OCI-LY1 (cell line): ENCODE measurements around the gene CHMP4B.

Source experiments
- H2AFZ ChIP-seq: fragments of 200-600 bp; sonication (generic), shearing (Covaris generic); 2 replicates; pipeline ENCODE4 v1.6.0; 2014; ENCODE audit warnings: antibody characterized with exemption, mild to moderate bottlenecking, low read length
- H3F3A ChIP-seq: fragments of 200-600 bp; sonication (generic), shearing (Covaris generic); 2 replicates; pipeline ENCODE4 v1.6.0; 2014; ENCODE audit warnings: mild to moderate bottlenecking, antibody characterized with exemption, low read length, moderate library complexity; ENCODE audit not compliant: insufficient read depth
- H3K27ac ChIP-seq: fragments of 200-600 bp; sonication (generic); 2 replicates; pipeline ENCODE4 v1.5.1; 2014; ENCODE audit warnings: low read length, mixed run types, mild to moderate bottlenecking, low read depth; ENCODE audit not compliant: poor library complexity, severe bottlenecking
- H3K27me3 ChIP-seq: fragments of 200-600 bp; sonication (generic); 2 replicates; pipeline ENCODE4 v1.6.0; 2014; ENCODE audit warnings: antibody characterized with exemption, mild to moderate bottlenecking, low read length, moderate library complexity; ENCODE audit not compliant: insufficient read depth
- H3K36me3 ChIP-seq: fragments of 200-600 bp; sonication (generic); 2 replicates; pipeline ENCODE4 v1.6.1; 2014; ENCODE audit warnings: mild to moderate bottlenecking, antibody characterized with exemption, low read length, moderate library complexity, mixed read lengths; ENCODE audit not compliant: insufficient read depth
- H3K4me1 ChIP-seq: fragments of 200-600 bp; sonication (generic); 2 replicates; pipeline ENCODE4 v1.5.1; 2014; ENCODE audit warnings: mild to moderate bottlenecking, low read length, moderate library complexity; ENCODE audit not compliant: insufficient read depth, severe bottlenecking
- H3K4me2 ChIP-seq: fragments of 200-600 bp; sonication (generic), shearing (Covaris generic); 2 replicates; pipeline ENCODE4 v1.6.1; 2014; ENCODE audit warnings: low read length
- H3K4me3 ChIP-seq: fragments of 200-600 bp; sonication (generic); 2 replicates; pipeline ENCODE4 v1.5.1; 2014; ENCODE audit warnings: low read length, low read depth, mild to moderate bottlenecking, mixed read lengths; ENCODE audit not compliant: poor library complexity, severe bottlenecking
- H3K79me2 ChIP-seq: fragments of 200-600 bp; shearing (Covaris generic); 2 replicates; pipeline ENCODE4 v1.6.1; 2016; ENCODE audit warnings: mixed run types, low read length, mixed read lengths; ENCODE audit not compliant: insufficient read depth
- H3K9ac ChIP-seq: fragments of 200-600 bp; sonication (generic), shearing (Covaris generic); 2 replicates; pipeline ENCODE4 v1.6.1; 2014; ENCODE audit warnings: mild to moderate bottlenecking, low read length, mixed read lengths
- H3K9me2 ChIP-seq: fragments of 200-600 bp; sonication (generic), shearing (Covaris generic); 2 replicates; pipeline ENCODE4 v1.6.1; 2014; ENCODE audit warnings: low read depth, mild to moderate bottlenecking, low read length, mixed read lengths
- H3K9me3 ChIP-seq: fragments of 200-600 bp; shearing (Covaris generic); 2 replicates; pipeline ENCODE4 v1.6.1; 2014; ENCODE audit warnings: low read length, mixed read lengths
- H4K20me1 ChIP-seq: fragments of 200-600 bp; sonication (generic), shearing (Covaris generic); 2 replicates; pipeline ENCODE4 v1.6.0; 2016; ENCODE audit warnings: mild to moderate bottlenecking, low read length; ENCODE audit not compliant: insufficient read depth
- CTCF ChIP-seq: fragments of 200-600 bp; sonication (generic), shearing (Covaris generic); IDR thresholded peaks from 2 replicates; pipeline ENCODE4 v1.5.1; 2017; ENCODE audit warnings: mild to moderate bottlenecking, antibody characterized with exemption, low read length, moderate library complexity, mixed read lengths
- EZH2 ChIP-seq: fragments of 200-600 bp; sonication (generic), shearing (Covaris generic); IDR thresholded peaks from 2 replicates; pipeline ENCODE4 v1.8.0; 2017; ENCODE audit warnings: borderline replicate concordance, mixed run types, mild to moderate bottlenecking, antibody characterized with exemption, low read length, moderate library complexity, mixed read lengths

Gene CHMP4B

DNA sequence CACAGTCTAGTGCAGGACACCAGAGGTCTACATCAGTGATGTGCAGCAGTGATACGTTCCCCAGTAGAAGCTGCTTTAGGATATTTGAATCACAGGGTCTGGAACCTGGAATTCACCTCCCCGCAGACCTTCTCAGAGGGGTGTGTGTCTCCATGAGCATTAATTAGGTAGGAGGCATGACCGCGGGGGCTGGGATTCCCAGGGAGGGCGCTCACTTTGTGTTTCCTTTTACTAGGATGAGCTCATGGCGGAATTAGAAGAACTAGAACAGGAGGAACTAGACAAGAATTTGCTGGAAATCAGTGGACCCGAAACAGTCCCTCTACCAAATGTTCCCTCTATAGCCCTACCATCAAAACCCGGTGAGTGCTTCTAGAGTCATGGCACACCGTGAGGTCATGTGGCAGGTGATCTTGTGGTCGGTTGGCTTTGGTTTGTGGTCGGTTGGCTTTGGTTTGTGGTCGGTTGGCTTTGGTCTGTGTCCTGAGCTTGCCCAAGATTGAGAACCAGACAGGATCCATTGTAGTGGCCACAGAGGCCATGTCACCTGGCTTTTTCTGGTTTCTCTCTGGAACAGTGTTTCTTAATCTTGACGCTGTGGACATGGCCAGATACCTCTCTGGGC, 40.8 kb downstream of the CHMP4B start:
- Histone ChIP-seq H3K9me2 (no peaks in the 10 kb centered on the region), H3K27ac (no peak overlapping the region), H3K27me3 (no peaks in the 10 kb centered on the region), H3K9me3 (no peaks in the 10 kb centered on the region), H3K79me2 (0 out of 2 replicates have a peak, but pooled peaks cover 4% of the 10 kb centered on the region), H3K4me1 (no peaks in the 10 kb centered on the region), H3K4me2 (no peak overlapping the region), H3K9ac (no peak overlapping the region), H3F3A (no peaks in the 10 kb centered on the region), H3K4me3 (no peak overlapping the region), H3K36me3 (peaks cover 73% of the 10 kb centered on the region), H4K20me1 (no peaks in the 10 kb centered on the region), H2AFZ (no peak overlapping the region)
- TF ChIP-seq CTCF: no peak
- no peak for TF ChIP-seq EZH2

- Histone ChIP-seq H3K4me1 (no peaks in the 10 kb centered on the region), H3K9me3 (no peaks in the 10 kb centered on the region), H3K79me2 (no peaks in the 10 kb centered on the region), H2AFZ (no peak overlapping the region), H3K36me3 (peaks cover 72% of the 10 kb centered on the region), H4K20me1 (no peaks in the 10 kb centered on the region), H3K27me3 (no peaks in the 10 kb centered on the region), H3K27ac (no peak overlapping the region), H3K4me2 (no peak overlapping the region), H3K9ac (no peak overlapping the region), H3K9me2 (no peaks in the 10 kb centered on the region), H3K4me3 (no peak overlapping the region), H3F3A (no peaks in the 10 kb centered on the region)
- TF ChIP-seq CTCF (no peak), EZH2 (no peak)
Observed at GRCh38 chr20:33852626-33853506, 41.7 kb downstream of the CHMP4B start.

- Histone ChIP-seq H3K79me2 (no peaks in the 10 kb centered on the region), H3K4me2 (no peak overlapping the region), H2AFZ (no peak overlapping the region), H3K36me3 (peaks cover 66% of the 10 kb centered on the region), H3F3A (no peaks in the 10 kb centered on the region), H3K9ac (no peak overlapping the region), H3K9me2 (no peaks in the 10 kb centered on the region), H3K9me3 (no peaks in the 10 kb centered on the region), H4K20me1 (no peaks in the 10 kb centered on the region), H3K27me3 (no peaks in the 10 kb centered on the region), H3K4me3 (no peak overlapping the region), H3K27ac (no peak overlapping the region), H3K4me1 (peaks cover 3% of the 10 kb centered on the region)
- TF ChIP-seq CTCF: no peak
- no peak for TF ChIP-seq EZH2
Observed at GRCh38 chr20:33853507-33853813, 42.3 kb downstream of the CHMP4B start.
